Activated CD8-positive, alpha-beta T cell treated with anti-CD3 and anti-CD28 coated beads for 36 hours (primary cell): ENCODE data around the gene CHST13. TPM values are rescaled to one million over a fixed set of nuclear protein-coding genes. Genes with fewer than 3 reads are reported as not detected.

ENCODE experiments used
- ATAC-seq: fragments of 200-7000 bp; cut with Tn5 transposase; one replicate; pipeline ENCODE4 v1.10.0; 2021; ENCODE audit warnings: mild to moderate bottlenecking, moderate library complexity
- CTCF ChIA-PET: fragments of 350-600 bp; sonication (Branson Sonifier 250); formaldehyde crosslinking; loops from one replicate; lab custom pipeline; 2021; ENCODE audit warnings: antibody characterized with exemption; lab: Charles Lee
- POLR2A ChIA-PET: fragments of 350-600 bp; sonication (Branson Sonifier 250); formaldehyde crosslinking; loops from one replicate; lab custom pipeline; 2021; ENCODE audit warnings: antibody characterized with exemption; lab: Charles Lee
- DNase-seq: peaks from one replicate; pipeline ENCODE4 v3.0.0-alpha.2; 2020
- H3K27ac Mint-ChIP-seq: one replicate; pipeline ENCODE4 v1.8.0; 2021; ENCODE audit warnings: mild to moderate bottlenecking, mixed read lengths
- H3K27me3 Mint-ChIP-seq: one replicate; pipeline ENCODE4 v1.8.0; 2021; ENCODE audit warnings: mixed read lengths
- H3K36me3 Mint-ChIP-seq: one replicate; pipeline ENCODE4 v1.8.0; 2021; ENCODE audit warnings: low read depth, mixed read lengths
- H3K4me1 Mint-ChIP-seq: one replicate; pipeline ENCODE4 v1.8.0; 2021; ENCODE audit warnings: low read depth, mixed read lengths
- H3K4me3 Mint-ChIP-seq: one replicate; pipeline ENCODE4 v1.8.0; 2021; ENCODE audit warnings: mild to moderate bottlenecking, moderate library complexity, mixed read lengths
- H3K9me3 Mint-ChIP-seq: one replicate; pipeline ENCODE4 v1.8.0; 2021; ENCODE audit warnings: mixed read lengths
- CTCF ChIP-seq: fragments of 200-600 bp; IDR thresholded peaks from one replicate; pipeline ENCODE4 v1.8.0; 2022; ENCODE audit warnings: antibody characterized with exemption, mild to moderate bottlenecking
- intact Hi-C: fragments of 100-400 bp; cut with micrococcal nuclease; formaldehyde crosslinking; loops from one replicate; pipeline ENCODE4 v1.10.0; 2022
- total RNA-seq, 2 experiments: library from RNA; stranded (reverse); gene quantifications; one replicate each; pipeline ENCODE4 v1.2.3, GENCODE V29; 2021

Gene CHST13
- total RNA-seq, 2 experiments from 2014 or later, result not detected

DNA sequence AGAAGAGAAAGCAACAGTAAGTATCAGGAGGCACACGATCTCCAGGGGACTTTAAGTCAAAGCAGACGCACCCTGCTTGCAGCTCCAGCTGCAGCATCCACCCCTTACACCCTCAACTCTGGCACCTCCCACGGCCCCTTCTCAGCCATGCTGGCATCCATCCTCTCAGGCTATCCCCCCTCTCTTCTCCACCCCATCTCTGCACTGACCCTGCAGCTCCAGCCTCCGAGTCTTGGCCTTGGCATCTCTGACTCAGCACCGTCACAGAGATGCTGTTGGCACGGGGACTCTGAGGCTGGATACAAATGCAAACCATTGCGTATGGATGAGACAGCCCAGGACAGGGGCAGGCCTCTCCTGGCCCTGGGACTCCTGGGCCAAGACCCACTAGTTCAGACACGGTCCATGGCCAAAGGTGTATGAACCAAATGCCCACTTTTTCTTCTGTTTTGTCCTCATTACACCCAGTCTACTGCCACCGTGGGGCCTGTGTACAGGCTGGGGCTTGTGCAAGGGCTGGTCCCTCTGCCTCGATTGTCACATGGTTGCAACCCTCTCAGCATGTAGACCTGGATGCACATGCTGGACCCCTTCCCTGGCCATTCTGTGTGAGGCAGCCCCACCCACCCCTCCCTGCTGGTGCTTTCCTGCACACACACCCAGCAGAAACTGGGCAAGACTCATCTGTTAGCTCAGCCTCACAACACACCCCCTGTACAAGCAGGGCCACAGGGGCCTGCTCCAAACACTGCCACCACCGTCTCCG, 29.6 kb upstream of the CHST13 start:
- intact Hi-C loops, result no loop called here

GRCh38 chr3:126494970-126495230, 29.1 kb upstream of the CHST13 start:
- no peak overlapping the region for H3K27ac Mint-ChIP-seq
- no peaks in the 10 kb centered on the region for H3K9me3 Mint-ChIP-seq
- H3K4me1 Mint-ChIP-seq, result peaks cover 9% of the 10 kb centered on the region
- H3K4me3 Mint-ChIP-seq, result no peak overlapping the region
- ATAC-seq (no peak), DNase-seq (no peak)
- intact Hi-C loops, result no loop called here
- ChIA-PET CTCF (interaction anchor here (3.9 kb wide), 1 partner anchor 28 kb away, joined by 9 read pairs; the partner anchor contains the start of gene CHST13), POLR2A (no interaction called here)
- no peaks in the 10 kb centered on the region for H3K36me3 Mint-ChIP-seq
- H3K27me3 Mint-ChIP-seq, result no peaks in the 10 kb centered on the region
- TF ChIP-seq CTCF, result no peak

More for the DNA sequence above, 29.6 kb upstream of the CHST13 start:
- Mint-ChIP-seq H3K4me3 (no peak overlapping the region), H3K9me3 (no peaks in the 10 kb centered on the region), H3K27me3 (no peaks in the 10 kb centered on the region), H3K4me1 (peaks cover 9% of the 10 kb centered on the region), H3K36me3 (no peaks in the 10 kb centered on the region), H3K27ac (no peak overlapping the region)
- DNase-seq (no peak), ATAC-seq (no peak)
- no peak for TF ChIP-seq CTCF
- ChIA-PET CTCF (interaction anchor here (3.9 kb wide), 1 partner anchor 28 kb away, joined by 9 read pairs; the partner anchor contains the start of gene CHST13), POLR2A (no interaction called here)

GRCh38 chr3:126495786-126496185, 28.2 kb upstream of the CHST13 start:
- intact Hi-C loops, result no loop called here
- H3K27ac Mint-ChIP-seq, result no peak overlapping the region
- CTCF ChIA-PET, result interaction anchor here (3.9 kb wide), 1 partner anchor 27 kb away, joined by 9 read pairs; the partner anchor contains the start of gene CHST13
- no peaks in the 10 kb centered on the region for H3K27me3 Mint-ChIP-seq
- no peak for DNase-seq
- H3K9me3 Mint-ChIP-seq, result no peaks in the 10 kb centered on the region
- TF ChIP-seq CTCF, result no peak
- POLR2A ChIA-PET, result no interaction called here
- peaks cover 9% of the 10 kb centered on the region for H3K4me1 Mint-ChIP-seq
- ATAC-seq, result no peak
- no peak overlapping the region for H3K4me3 Mint-ChIP-seq
- no peaks in the 10 kb centered on the region for H3K36me3 Mint-ChIP-seq

DNA sequence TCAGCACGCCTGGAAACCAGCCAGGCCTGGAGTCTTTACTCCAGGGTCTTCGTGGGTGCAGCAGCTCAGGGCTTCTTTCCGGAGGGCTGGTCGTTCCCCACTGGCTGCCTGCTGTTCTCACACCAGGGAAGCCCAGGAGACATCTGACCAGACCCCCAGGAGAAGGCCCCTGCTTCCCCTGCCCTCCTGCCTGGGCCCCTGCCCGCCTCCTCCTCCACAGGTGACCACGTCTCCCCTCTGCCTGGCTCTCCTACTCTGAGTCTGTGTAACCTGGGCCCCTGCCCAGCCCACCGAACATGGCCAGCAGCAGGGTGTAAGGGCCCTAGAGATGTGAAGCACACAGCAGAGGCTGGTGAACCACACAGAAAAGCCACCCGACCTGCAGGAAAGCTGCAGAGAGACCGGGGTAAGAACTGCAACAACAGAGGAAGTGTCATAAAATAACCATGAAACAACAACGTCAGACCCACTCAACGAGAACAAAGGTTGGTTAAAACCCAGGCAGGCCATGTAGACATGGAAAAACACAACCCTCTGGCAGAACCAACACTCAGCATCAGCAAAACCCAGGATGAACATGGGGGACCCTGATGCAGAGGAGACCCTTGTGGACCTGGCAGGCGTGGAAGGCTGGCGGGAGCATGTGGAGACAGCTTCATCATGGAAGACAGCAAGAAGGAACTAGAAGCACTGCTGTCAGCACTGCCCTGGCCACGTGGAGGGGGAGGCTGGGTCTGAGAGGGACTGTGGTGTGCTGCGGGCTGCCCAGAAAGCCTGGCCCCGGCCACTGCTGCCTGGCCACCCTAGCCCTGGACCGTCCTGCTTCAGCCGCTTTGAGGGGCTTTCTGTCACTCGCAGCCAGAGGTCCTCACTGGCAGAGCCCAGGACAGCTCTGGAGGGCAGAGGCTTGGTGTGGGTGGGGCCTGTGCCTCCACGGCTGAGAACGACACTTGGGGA, 26.8 kb upstream of the CHST13 start:
- H3K36me3 Mint-ChIP-seq, result no peaks in the 10 kb centered on the region
- CTCF ChIA-PET, result interaction anchor here (3.9 kb wide), 1 partner anchor 26 kb away, joined by 9 read pairs; the partner anchor contains the start of gene CHST13
- no peak overlapping the region for H3K4me3 Mint-ChIP-seq
- intact Hi-C loops, result no loop called here
- no peak overlapping the region for H3K27ac Mint-ChIP-seq
- ATAC-seq, result no peak
- TF ChIP-seq CTCF, result no peak
- no peaks in the 10 kb centered on the region for H3K27me3 Mint-ChIP-seq
- H3K9me3 Mint-ChIP-seq, result no peaks in the 10 kb centered on the region
- H3K4me1 Mint-ChIP-seq, result peaks cover 9% of the 10 kb centered on the region
- no peak for DNase-seq
- POLR2A ChIA-PET, result no interaction called here
